HepG2 (cell line): ENCODE results near the gene PRR30. TPM values are rescaled to one million over a fixed set of nuclear protein-coding genes. Genes with fewer than 3 reads are reported as not detected.

Experiments used
- ATF7 ChIP-seq, 2 experiments: fragments of 450-650 bp in 1 of 2; sonication (generic) in 1 of 2; formaldehyde crosslinking in 1 of 2; IDR thresholded peaks; 2 replicates each; pipeline versions ENCODE4 v1.4.0 to v1.6.1; 2016 to 2020; ENCODE audit warnings: antibody characterized with exemption in 1 of 2, mild to moderate bottlenecking in 1 of 2, missing genetic modification reagents in 1 of 2
- ETV5 ChIP-seq: IDR thresholded peaks from 2 replicates; pipeline ENCODE4 v1.6.1; 2018; ENCODE audit warnings: missing biosample characterization, missing genetic modification reagents, inconsistent platforms, borderline replicate concordance
- FOXM1 ChIP-seq: sonication (generic); formaldehyde crosslinking; IDR thresholded peaks from 2 replicates; pipeline ENCODE4 v1.5.0; 2020; ENCODE audit warnings: missing genetic modification reagents
- HNF4A ChIP-seq: sonication (generic); formaldehyde crosslinking; IDR thresholded peaks from 2 replicates; pipeline ENCODE4 v1.4.0; 2020; ENCODE audit warnings: missing genetic modification reagents
- KAT8 ChIP-seq: IDR thresholded peaks from 2 replicates; pipeline ENCODE4 v1.6.1; 2016; ENCODE audit warnings: missing genetic modification reagents, missing compliant biosample characterization
- POLR2G ChIP-seq: fragments of 200-400 bp; formaldehyde crosslinking; IDR thresholded peaks from 2 replicates; pipeline ENCODE4 v1.6.1; 2018; ENCODE audit warnings: mild to moderate bottlenecking, low read depth, low read length, moderate library complexity
- SMAD3 ChIP-seq: sonication (generic); formaldehyde crosslinking; IDR thresholded peaks from 2 replicates; pipeline ENCODE4 v1.4.0; 2020; ENCODE audit warnings: missing genetic modification reagents
- TCF7L2 ChIP-seq: IDR thresholded peaks from 2 replicates; pipeline ENCODE4 v1.6.1; 2011; ENCODE audit warnings: mild to moderate bottlenecking, low read depth, low read length, moderate library complexity
- YY1 ChIP-seq: IDR thresholded peaks from 2 replicates; pipeline ENCODE4 v1.6.1; 2011; ENCODE audit warnings: low read length, low read depth, moderate library complexity, mild to moderate bottlenecking; ENCODE audit not compliant: insufficient read depth, insufficient replicate concordance
- ZMYM2 ChIP-seq: sonication (generic); formaldehyde crosslinking; IDR thresholded peaks from 2 replicates; pipeline ENCODE4 v1.8.0; 2022; ENCODE audit warnings: mild to moderate bottlenecking, missing genetic modification reagents
- ZMYM4 ChIP-seq: sonication (generic); formaldehyde crosslinking; IDR thresholded peaks from 2 replicates; pipeline ENCODE4 v1.8.1; 2023; ENCODE audit warnings: mild to moderate bottlenecking, missing genetic modification reagents
- ZNF501 ChIP-seq: sonication (generic); formaldehyde crosslinking; IDR thresholded peaks from 2 replicates; pipeline ENCODE4 v1.5.1; 2020; ENCODE audit warnings: mild to moderate bottlenecking, moderate library complexity, missing genetic modification reagents
- ZNF546 ChIP-seq: sonication (generic); formaldehyde crosslinking; conservative IDR thresholded peaks from 2 replicates; pipeline ENCODE4 v1.8.1; 2023; ENCODE audit warnings: mild to moderate bottlenecking, missing genetic modification reagents
- ZNF589 ChIP-seq: sonication (generic); formaldehyde crosslinking; conservative IDR thresholded peaks from 2 replicates; pipeline ENCODE4 v1.8.0; 2022; ENCODE audit warnings: mild to moderate bottlenecking, moderate library complexity, missing genetic modification reagents
- ZNF660 ChIP-seq: sonication (generic); formaldehyde crosslinking; IDR thresholded peaks from 2 replicates; pipeline ENCODE4 v1.5.1; 2020; ENCODE audit warnings: mild to moderate bottlenecking, low read depth, missing genetic modification reagents, borderline replicate concordance
- ZNF781 ChIP-seq: sonication (generic); formaldehyde crosslinking; IDR thresholded peaks from 2 replicates; pipeline ENCODE4 v1.5.1; 2020; ENCODE audit warnings: borderline replicate concordance, mild to moderate bottlenecking, missing genetic modification reagents; ENCODE audit errors: not compliant biosample characterization
- polyA plus RNA-seq, 8 experiments: library from polyadenylated mRNA; depleted of rRNA in 3 of 8; stranded (reverse) in 7 of 8; unstranded in 1 of 8; fragments of >200 nt; fragmentation: Illumina TruSeq in 4 of 8; extraction: Trizol in 4 of 8; gene quantifications; 2 replicates each; pipeline versions ENCODE4 v1.2.1 to v1.2.3, GENCODE V29; 2011 to 2016; ENCODE audit warnings: low read depth in 4 of 8, missing spikeins in 1 of 8, mixed read lengths in 1 of 8; ENCODE audit not compliant: insufficient read depth in 1 of 8
- total RNA-seq, 5 experiments: library from RNA; depleted of rRNA; stranded (reverse); fragments of >200 nt; fragmentation: Illumina TruSeq; extraction: Trizol; gene quantifications; 2 replicates each; pipeline ENCODE4 v1.2.3, GENCODE V29; 2016; ENCODE audit warnings: low read depth in 1 of 5
- TF ChIP-seq, protein P1 (sequence below): sonication (generic); formaldehyde crosslinking; IDR thresholded peaks from 2 replicates; pipeline ENCODE4 v1.5.1; 2020; ENCODE audit warnings: missing genetic modification reagents, mild to moderate bottlenecking, borderline replicate concordance
- TF ChIP-seq, protein P2 (sequence below): sonication (generic); formaldehyde crosslinking; IDR thresholded peaks from 2 replicates; pipeline ENCODE4 v1.4.0; 2020; ENCODE audit warnings: missing genetic modification reagents; ENCODE audit errors: not compliant biosample characterization
- TF ChIP-seq, protein P3 (sequence below): sonication (generic); formaldehyde crosslinking; IDR thresholded peaks from 2 replicates; pipeline ENCODE4 v1.4.0; 2020; ENCODE audit warnings: missing genetic modification reagents, mild to moderate bottlenecking, borderline replicate concordance
- TF ChIP-seq, protein P4 (sequence below): sonication (generic); formaldehyde crosslinking; IDR thresholded peaks from 2 replicates; pipeline ENCODE4 v1.8.0; 2022; ENCODE audit warnings: missing genetic modification reagents, low read depth, mild to moderate bottlenecking, borderline replicate concordance
- TF ChIP-seq, protein P5 (sequence below): sonication (generic); formaldehyde crosslinking; IDR thresholded peaks from 2 replicates; pipeline ENCODE4 v1.8.0; 2022; ENCODE audit warnings: missing genetic modification reagents, mild to moderate bottlenecking, borderline replicate concordance

The PRR30 gene
- total and polyA plus RNA-seq, 2 of the 13 experiments (the other 11 are each of a cell fraction or from before 2014, with no cell fraction given) = not detected

DNA sequence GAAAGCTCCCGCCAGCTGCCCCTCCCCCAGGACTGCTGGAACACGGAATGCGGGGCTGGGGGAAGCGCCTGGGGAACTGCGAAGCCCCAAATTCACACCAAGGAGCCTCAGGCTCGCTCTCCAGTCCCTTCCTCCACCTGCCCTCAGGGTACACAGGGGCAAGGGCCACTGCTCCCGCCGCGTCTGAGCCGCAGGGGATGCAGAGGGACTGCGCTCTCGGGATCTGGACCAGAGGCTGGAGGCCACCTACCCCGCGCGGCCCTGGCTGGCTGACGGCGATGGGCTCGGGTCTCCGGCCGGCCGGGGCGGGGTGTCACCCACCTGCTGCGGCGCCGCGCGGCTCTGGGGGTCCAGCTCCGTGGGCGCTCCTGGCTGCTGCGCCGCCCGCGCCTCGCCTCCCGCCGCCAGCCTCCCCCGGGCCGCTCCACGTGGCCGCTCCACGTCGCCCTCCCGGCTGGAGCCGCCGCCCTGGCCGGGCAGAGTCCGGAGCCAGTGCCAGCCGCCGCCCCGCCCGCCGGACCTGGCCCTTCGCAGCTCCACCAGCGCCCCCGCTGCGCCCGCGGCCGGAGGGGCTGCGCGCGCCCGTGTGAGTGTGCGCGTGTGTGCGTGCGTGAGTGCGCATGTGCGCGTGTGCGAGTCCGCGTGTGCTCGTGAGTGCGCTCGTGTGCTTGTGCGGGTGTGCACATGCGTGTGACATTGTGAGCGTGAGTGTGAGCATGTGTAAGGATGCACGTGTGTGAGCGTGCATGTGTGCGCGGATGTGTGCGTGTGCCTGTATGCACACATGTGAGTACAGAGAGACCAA, 20.5 kb downstream of the PRR30 start, which contains the start of gene CGREF1 (continued):
- TF ChIP-seq POLR2G = no peak
- TF ChIP-seq, protein P1, sequence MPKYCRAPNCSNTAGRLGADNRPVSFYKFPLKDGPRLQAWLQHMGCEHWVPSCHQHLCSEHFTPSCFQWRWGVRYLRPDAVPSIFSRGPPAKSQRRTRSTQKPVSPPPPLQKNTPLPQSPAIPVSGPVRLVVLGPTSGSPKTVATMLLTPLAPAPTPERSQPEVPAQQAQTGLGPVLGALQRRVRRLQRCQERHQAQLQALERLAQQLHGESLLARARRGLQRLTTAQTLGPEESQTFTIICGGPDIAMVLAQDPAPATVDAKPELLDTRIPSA = no peak
- TF ChIP-seq ZNF589 (CRISPR knock-in tag) = no peak
- TF ChIP-seq, protein P2, sequence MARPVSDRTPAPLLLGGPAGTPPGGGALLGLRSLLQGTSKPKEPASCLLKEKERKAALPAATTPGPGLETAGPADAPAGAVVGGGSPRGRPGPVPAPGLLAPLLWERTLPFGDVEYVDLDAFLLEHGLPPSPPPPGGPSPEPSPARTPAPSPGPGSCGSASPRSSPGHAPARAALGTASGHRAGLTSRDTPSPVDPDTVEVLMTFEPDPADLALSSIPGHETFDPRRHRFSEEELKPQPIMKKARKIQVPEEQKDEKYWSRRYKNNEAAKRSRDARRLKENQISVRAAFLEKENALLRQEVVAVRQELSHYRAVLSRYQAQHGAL (CRISPR knock-in tag) = no peak
- no peak for TF ChIP-seq SMAD3
- TF ChIP-seq ZMYM2 (CRISPR knock-in tag) = no peak
- TF ChIP-seq YY1 = no peak
- TF ChIP-seq ZNF781 (CRISPR knock-in tag) = no peak
- TF ChIP-seq ZNF660 = 0 out of 2 replicates have a peak, but pooled peaks have one; percentile 39
- TF ChIP-seq, protein P3, sequence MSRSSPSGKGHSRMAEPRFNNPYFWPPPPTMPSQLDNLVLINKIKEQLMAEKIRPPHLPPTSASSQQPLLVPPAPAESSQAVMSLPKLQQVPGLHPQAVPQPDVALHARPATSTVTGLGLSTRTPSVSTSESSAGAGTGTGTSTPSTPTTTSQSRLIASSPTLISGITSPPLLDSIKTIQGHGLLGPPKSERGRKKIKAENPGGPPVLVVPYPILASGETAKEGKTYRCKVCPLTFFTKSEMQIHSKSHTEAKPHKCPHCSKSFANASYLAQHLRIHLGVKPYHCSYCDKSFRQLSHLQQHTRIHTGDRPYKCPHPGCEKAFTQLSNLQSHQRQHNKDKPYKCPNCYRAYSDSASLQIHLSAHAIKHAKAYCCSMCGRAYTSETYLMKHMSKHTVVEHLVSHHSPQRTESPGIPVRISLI = 0 out of 2 replicates have a peak, but pooled peaks have one; percentile 38
- TF ChIP-seq ETV5 (CRISPR knock-in tag) = 0 out of 2 replicates have a peak, but pooled peaks have one; percentile 13
- peak; percentile 39 for TF ChIP-seq ZMYM4
- no peak for TF ChIP-seq ZNF546
- TF ChIP-seq ZNF501 (CRISPR knock-in tag) = no peak
- no peak for TF ChIP-seq TCF7L2
- TF ChIP-seq, protein P4, sequence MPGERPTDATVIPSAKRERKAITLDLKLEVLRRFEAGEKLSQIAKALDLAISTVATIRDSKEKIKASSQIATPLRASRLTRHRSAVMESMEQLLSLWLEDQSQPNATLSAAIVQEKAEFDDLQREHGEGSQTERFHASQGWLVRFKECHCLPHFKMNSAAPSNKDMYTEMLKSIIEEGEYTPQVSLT (CRISPR knock-in tag) = no peak
- no peak for TF ChIP-seq HNF4A
- no peak for TF ChIP-seq KAT8 (CRISPR knock-in tag)
- TF ChIP-seq, protein P5, sequence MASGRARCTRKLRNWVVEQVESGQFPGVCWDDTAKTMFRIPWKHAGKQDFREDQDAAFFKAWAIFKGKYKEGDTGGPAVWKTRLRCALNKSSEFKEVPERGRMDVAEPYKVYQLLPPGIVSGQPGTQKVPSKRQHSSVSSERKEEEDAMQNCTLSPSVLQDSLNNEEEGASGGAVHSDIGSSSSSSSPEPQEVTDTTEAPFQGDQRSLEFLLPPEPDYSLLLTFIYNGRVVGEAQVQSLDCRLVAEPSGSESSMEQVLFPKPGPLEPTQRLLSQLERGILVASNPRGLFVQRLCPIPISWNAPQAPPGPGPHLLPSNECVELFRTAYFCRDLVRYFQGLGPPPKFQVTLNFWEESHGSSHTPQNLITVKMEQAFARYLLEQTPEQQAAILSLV (CRISPR knock-in tag) = no peak
- TF ChIP-seq FOXM1 (CRISPR knock-in tag) = peak; percentile 96; the same call in 1 of the 2 replicates
- no peak for TF ChIP-seq ATF7 (IDR thresholded peaks at IDR 0.05)
- TF ChIP-seq ATF7 (CRISPR knock-in tag; IDR thresholded peaks at IDR 0.05) = no peak
